GM19397 (cell line): ENCODE data around the gene KNDC1.
"Not testable (repeated sequence)": the region's sequence is repeated elsewhere in the genome, so short reads cannot be mapped to it uniquely, and the experiment has no call there.

Experiments used
- ATAC-seq: cut with Tn5 transposase; IDR thresholded peaks from one replicate; pipeline ENCODE4 v1.9.1; 2021; ENCODE audit warnings: mild to moderate bottlenecking, moderate library complexity; ENCODE audit not compliant: unreplicated experiment

KNDC1 gene, protein sequence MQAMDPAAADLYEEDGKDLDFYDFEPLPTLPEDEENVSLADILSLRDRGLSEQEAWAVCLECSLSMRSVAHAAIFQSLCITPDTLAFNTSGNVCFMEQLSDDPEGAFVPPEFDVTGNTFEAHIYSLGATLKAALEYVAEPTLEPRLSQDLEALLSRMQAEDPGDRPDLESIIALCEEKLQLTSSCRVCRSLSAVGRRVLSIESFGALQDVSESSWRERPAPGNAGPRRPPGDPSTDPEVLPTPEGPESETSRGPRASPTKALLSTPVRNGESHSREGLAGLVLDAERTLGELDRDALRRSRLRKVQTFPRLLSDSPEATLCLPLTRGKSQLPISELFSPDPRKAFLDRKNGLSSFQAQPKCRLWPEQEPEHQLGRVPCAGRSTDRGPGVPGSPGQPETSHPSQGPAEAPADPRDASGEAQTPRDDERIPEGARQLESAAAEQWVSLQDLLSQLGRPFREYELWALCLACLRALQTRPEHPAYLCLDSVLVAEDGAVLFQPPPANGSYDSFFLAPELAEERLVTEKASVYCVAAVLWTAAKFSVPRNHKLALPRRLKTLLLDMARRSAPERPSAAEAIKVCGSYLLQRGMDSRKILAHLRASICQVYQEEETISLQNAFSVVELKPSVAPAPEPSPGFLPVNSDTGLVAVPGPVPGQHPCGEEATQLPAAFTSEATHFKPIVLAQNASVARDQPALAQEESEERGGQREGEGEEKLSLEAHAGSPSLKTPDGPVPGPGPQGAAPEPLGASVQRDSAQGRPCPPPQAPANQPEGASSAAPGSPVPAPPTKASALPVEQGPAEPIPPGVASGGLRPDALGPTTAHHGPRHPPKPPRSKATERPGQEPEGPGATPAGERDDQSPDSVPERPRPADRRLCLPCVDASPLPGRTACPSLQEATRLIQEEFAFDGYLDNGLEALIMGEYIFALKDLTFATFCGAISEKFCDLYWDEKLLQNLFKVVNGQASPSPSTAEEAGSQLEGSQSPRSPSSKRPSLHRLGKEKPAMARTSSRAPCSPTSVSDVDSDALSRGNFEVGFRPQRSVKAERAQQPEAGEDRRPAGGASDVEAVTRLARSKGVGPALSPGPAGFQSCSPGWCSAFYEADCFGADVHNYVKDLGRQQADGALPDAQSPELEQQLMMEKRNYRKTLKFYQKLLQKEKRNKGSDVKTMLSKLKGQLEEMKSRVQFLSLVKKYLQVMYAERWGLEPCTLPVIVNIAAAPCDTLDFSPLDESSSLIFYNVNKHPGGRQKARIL (N-terminal part only)

DNA sequence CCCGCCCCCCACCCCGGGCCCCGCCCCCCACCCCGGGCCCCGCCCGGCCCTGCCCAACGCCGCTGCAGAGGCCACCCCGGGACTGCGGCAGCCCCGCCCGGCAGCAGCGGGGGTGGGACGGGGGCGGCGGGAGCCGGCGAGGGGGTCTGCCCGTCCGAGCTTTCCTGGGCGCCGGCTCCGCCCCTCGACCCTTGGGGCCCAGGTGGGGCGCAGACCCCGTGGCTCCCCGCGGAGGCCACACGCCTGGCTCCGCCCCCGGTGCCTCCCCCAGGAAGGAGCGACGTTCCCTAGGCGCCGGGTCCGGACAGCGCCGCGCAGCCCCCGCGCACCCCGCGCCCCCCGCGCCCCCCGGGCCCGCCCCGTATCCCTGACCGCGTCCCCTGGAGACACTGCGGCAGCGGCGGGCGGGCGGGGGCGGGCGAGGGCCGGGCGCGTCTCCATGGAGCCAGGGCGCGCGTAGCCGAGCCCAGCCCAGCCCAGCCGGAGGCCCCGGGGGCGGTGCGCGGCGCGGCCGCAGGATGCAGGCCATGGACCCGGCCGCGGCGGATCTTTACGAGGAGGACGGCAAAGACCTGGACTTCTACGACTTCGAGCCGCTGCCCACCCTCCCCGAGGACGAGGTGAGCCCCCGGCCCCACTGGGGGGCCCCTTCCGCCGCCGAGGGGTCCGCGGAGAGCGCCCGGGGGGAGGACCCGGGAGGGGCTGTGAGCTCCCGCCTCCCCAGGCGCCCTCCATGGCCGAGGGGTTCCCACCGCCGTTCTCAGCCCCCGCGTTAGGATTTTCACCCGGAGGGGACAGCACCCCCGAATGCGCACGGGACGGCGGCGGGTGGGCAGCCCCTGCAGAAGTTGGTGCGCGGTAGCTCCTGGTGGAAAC is at the start of gene KNDC1:
TSS of gene KNDC1 (plus strand) at position 270 of the 876 bp plus-strand sequence. CDS start at position 519, 249 bp downstream.
- no peak for ATAC-seq

DNA sequence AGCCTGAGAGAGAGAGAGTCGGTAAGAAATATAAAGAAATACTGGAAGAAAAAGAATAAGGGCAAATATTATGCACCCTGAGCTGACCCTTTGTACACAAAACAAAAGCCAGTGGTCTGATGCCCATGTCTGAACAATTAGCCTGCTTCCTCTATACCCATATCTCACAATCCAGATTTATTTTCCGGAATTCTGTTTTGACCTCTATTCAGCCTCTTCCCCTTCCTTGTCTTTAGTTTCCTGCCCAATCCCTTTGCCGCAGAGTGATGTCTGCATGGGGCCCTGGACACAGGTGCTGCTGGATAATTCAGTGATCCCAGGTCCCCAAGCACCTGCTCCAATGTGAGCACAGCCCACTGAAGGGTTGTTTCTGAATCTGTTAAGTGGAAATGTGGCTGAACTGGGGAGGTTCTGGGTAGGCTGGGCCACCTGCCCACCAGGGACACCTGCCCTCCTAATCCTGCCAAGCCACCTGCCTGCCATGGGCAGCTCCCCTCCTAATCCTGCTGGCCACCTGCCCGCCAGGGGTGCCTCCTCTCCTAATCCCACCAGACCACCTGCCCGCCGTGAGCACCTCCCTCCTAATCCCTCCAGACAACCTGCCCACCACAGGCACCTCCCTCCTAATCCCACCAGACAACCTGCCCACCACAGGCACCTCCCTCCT is 49.3 kb upstream of the KNDC1 start:
- no peak for ATAC-seq

DNA sequence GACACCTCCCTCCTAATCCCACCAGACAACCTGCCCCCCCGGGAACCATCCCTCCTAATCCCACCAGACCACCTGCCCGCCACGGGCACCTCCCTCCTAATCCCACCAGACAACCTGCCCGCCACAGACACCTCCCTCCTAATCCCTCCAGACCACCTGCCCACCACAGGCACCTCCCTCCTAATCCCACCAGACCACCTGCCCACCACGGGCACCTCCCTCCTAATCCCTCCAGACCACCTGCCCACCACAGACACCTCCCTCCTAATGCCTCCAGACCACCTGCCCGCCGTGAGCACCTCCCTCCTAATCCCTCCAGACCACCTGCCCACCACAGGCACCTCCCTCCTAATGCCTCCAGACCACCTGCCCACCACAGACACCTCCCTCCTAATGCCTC is 48.4 kb upstream of the KNDC1 start:
- not testable (repeated sequence) for ATAC-seq

DNA sequence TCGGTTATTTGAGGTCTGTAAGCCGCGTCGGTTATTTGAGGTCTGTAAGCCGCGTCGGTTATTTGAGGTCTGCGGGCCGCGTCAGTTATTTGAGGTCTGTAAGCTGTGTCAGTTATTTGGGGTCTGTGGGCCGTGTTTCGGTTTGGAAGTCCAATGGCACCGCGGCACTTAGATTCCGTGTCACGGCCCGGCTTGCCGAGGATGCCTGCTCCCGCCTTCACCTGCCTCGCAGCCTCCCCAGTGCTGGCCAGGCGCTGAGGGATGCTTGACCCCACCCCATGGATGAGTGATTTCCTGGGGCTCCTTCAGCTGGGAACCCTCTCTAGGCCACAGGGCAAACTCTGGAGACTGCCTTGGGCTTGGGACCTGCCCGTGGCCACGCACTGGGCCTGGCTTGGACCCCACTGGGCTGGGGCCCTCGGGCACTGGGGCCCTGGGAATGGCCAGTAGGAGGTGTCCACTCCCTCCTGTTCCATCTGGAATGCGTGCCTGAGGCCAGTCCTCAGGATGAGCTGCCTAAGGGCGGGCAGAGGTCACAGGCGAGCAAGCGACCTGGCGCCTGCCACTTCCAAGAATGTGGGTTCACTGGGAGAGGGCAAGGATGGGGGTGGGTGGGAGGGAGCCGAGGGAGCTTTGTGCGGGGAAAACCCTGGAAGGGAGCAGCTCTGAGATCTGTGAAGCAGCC is 46.7 kb upstream of the KNDC1 start:
- ATAC-seq, result no peak

DNA sequence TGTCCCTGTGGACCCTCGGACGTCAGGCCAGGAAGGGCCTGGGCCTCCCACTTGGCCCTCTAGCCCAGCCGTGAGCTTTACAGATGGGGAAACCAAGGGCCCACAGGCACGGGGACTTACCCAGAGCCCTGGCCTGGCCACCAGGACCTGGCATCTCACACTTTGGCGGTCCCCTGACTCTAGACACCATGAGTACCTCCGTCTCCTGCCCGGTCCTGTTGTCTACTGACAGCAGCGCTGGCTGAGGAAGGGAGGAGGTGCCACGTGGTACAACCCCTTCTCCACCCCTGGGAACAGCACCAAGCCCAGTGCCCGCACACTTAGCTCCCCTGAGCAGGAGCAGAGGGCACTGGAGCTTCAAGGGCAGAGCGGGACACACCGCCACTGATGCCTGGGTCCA is 46.2 kb upstream of the KNDC1 start:
- no peak for ATAC-seq

DNA sequence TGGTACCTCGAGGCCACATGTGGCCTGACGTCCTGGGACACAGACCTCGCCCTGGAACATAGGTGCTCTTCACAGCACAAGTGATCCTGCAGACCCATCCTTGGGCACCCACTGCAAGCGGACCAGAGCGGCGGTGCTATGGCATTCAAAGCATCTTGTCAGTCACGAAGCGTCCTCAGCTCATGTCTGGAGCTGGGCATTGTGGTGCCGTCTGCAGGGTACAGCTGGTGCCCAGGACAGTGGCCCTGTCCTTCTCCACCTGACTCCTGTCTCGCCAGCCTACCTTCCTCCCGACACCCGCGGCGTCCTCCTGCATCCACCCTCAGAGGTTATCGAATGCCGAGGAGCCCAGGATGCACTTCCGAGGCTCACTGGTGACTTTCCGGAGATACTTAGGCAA is 45.8 kb upstream of the KNDC1 start:
- no peak for ATAC-seq

DNA sequence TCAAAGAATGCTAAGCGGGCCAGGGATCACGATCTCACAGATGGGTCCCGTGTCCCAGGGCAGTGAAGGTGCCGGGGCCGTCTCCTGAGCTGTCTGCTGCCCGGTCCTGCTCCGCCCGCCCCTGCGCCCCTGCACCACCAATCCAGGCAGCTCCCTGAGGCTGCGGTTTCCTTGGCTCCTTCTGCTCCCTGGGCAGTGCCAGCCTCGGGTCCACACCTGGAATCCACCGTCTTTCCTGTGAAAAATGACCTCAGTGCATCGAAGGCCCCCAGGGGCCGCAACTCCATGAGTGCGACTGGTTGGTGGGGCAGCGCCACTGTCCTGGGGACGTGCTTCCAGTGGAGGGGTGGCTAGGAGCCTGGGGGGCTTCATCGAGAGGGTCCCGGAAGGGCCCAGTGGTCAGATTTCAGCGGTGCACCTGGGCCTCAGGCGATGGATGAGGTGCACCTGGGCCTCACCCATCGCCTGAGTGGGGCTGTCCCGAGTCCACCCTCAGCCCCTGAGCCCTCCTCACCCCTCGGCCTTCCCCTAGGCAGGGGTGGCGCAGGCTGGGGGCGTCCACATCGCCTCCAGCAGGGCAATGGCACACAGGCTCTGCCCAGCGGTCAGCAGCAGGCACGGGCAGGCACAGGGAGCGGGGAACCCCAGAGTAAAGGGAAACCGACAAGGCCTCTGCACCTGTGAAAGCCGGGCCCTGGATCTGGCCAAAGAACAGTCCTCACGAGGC is 45.1 kb upstream of the KNDC1 start:
- no peak for ATAC-seq

GRCh38 chr10:133115453-133115842 is 44.6 kb upstream of the KNDC1 start:
- no peak for ATAC-seq

GRCh38 chr10:133115976-133116375 is 44.0 kb upstream of the KNDC1 start:
- no peak for ATAC-seq

DNA sequence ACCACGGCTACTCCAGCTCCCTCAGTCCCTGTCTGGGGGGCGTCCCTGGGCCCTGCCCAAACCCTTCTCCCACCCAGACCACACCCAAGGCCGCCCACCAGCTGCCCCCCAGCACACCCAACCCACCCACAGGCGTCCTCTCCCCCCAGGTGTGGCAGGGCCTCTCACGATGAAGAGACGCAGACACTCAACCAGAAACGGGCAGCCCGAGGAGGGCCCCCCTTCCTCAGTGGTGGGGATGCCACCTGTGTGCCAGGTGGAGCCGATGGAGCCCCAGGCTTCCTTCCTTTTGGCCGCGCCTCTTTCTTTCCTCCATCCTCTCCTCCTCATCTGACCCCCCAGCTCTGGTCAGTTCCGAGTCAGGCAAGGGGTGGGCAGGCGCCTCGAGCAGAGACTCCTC is 43.6 kb upstream of the KNDC1 start:
- no peak for ATAC-seq

DNA sequence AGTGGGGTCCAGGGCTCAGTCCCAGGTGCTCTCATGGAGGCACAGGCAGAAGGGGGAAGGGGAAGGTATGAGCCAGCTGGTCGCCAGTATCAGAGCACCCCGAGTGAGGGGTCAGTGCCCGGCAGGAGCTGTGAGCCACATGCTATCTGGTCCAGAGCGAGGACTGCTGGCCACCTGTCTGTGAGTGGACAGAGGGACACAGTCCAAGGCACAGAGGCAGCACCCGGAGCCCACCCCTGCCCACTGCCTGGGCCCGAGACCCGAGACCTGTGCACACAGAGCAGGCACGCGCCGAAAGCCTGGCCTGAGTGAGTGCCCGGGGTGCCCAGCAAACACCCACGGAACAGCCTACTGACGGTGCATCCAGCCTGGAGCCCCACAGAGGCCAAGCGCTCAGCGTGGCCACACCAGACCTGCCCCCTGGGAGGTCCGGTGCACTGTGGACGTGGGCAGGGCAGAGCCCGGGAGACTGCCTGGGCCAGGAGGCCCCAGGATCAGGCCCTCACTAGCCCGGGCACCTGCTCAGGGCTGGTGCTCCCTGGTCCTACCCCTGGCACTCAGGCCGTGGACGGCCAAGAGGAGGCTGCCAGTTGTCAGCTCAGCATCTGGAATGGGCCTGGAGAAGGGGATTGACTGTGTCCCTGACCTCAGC is 42.9 kb upstream of the KNDC1 start:
- ATAC-seq, result no peak

DNA sequence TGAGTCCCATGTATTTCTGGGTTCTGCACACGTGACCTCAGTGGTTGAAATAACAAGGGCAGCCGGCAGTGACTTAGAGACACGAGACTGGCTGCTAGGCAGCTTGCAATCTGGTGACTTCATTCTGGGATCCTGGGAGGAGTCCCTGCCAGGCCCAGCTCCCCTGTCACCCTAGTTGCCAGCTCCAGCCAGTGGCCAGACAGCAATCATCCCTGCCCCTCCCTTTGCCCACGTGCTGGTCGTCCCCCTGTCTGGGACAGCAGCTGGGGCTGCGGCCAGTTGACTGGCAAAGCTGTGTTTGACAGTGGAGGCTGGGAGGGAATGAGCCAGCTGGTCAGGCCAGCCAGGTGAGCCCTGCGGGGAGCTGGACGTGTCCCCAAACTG is 42.3 kb upstream of the KNDC1 start:
- ATAC-seq, result no peak

GRCh38 chr10:133121479-133121878 is 38.5 kb upstream of the KNDC1 start:
- no peak for ATAC-seq

GRCh38 chr10:133122171-133122935 is 37.7 kb upstream of the KNDC1 start:
- ATAC-seq, result no peak

GRCh38 chr10:133123050-133123745 is 36.8 kb upstream of the KNDC1 start:
- ATAC-seq, result no peak

- no peak for ATAC-seq
These were observed 36.2 kb upstream of the KNDC1 start for GRCh38 chr10:133123746-133124356.
